DOHH2 (cell line): ENCODE measurements around the gene HK1.

ENCODE experiments used
- H3F3A ChIP-seq: fragments of 200-600 bp; sonication (generic), shearing (Covaris generic); 2 replicates; pipeline ENCODE4 v1.6.0; 2016; ENCODE audit warnings: antibody characterized with exemption, mild to moderate bottlenecking; ENCODE audit not compliant: control insufficient read depth, insufficient read depth
- H3K27ac ChIP-seq: fragments of 200-600 bp; sonication (generic); 2 replicates; pipeline ENCODE4 v1.5.1; 2014; ENCODE audit warnings: low read depth, mild to moderate bottlenecking, low read length, moderate library complexity
- H3K27me3 ChIP-seq: fragments of 200-600 bp; sonication (generic); 2 replicates; pipeline ENCODE4 v1.6.1; 2014; ENCODE audit warnings: mild to moderate bottlenecking, low read length, mixed read lengths; ENCODE audit not compliant: control insufficient read depth
- H3K36me3 ChIP-seq: fragments of 200-600 bp; sonication (generic); 2 replicates; pipeline ENCODE4 v1.6.1; 2014; ENCODE audit warnings: mild to moderate bottlenecking, low read length, moderate library complexity, mixed read lengths; ENCODE audit not compliant: control insufficient read depth
- H3K4me1 ChIP-seq: fragments of 200-600 bp; sonication (generic); 2 replicates; pipeline ENCODE4 v1.6.1; 2014; ENCODE audit warnings: mild to moderate bottlenecking, low read length, mixed read lengths; ENCODE audit not compliant: control insufficient read depth
- H3K4me2 ChIP-seq: fragments of 200-600 bp; sonication (generic); 2 replicates; pipeline ENCODE4 v1.6.0; 2014; ENCODE audit warnings: mild to moderate bottlenecking, low read length, moderate library complexity
- H3K4me3 ChIP-seq: fragments of 200-600 bp; sonication (generic); 2 replicates; pipeline ENCODE4 v1.5.1; 2014; ENCODE audit warnings: mild to moderate bottlenecking, low read length, mixed read lengths
- H3K79me2 ChIP-seq: fragments of 200-600 bp; sonication (generic); 2 replicates; pipeline ENCODE4 v1.6.1; 2014; ENCODE audit warnings: mild to moderate bottlenecking, low read length, mixed read lengths; ENCODE audit not compliant: control insufficient read depth
- H3K9me2 ChIP-seq: fragments of 200-600 bp; sonication (generic); replicated peaks from 2 replicates; pipeline ENCODE4 v1.6.1; 2014; ENCODE audit warnings: mild to moderate bottlenecking, low read length, mixed read lengths; ENCODE audit not compliant: control insufficient read depth
- H3K9me3 ChIP-seq: fragments of 200-600 bp; sonication (generic); 2 replicates; pipeline ENCODE4 v1.6.1; 2014; ENCODE audit warnings: antibody characterized with exemption, low read length, mixed read lengths; ENCODE audit not compliant: control insufficient read depth, insufficient read depth
- H4K20me1 ChIP-seq: fragments of 200-600 bp; sonication (generic); 2 replicates; pipeline ENCODE4 v1.6.0; 2014; ENCODE audit warnings: low read depth, mild to moderate bottlenecking, antibody characterized with exemption, low read length, moderate library complexity; ENCODE audit not compliant: control insufficient read depth, insufficient read depth
- EZH2phosphoT487 ChIP-seq: fragments of 200-600 bp; sonication (generic); IDR thresholded peaks from 2 replicates; pipeline ENCODE4 v1.6.1; 2017; ENCODE audit warnings: borderline replicate concordance, mild to moderate bottlenecking, antibody characterized with exemption, low read length, moderate library complexity, mixed read lengths
- TF ChIP-seq, protein P1 (sequence below): fragments of 200-600 bp; sonication (generic); IDR thresholded peaks from one replicate; pipeline ENCODE4 v1.5.1; 2014; ENCODE audit warnings: antibody characterized with exemption, mild to moderate bottlenecking, low read depth, low read length; ENCODE audit not compliant: poor library complexity, severe bottlenecking

The HK1 gene

DNA sequence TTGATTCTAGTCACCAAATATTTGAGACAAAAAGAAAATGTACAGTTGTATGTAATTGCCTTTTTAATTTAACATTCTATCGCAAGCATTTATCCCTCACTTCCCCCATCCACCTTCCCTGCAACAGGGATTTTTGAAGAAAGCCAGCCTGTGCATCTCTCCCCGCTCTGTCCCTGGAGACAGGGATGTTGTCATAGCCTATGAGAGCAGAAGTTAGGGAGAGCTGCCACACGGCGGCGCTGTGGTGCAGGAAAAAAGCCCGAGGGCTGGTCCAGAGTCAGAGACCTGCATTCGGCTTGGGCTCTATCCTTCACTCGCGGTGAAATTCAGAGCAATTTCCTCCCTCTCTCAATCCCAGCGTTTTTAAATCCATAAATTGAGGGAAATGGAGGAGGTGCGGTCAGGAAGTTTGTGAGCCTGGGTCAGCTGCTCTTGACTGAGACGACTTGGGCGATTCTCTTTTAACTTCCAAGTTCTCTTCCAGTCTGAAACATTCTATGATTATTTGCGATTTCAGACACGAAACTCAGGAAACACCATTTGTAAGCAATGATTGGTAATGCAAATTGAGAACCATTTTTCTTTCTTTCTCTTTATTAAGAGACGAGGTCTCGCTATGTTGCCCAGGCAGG, 40.7 kb upstream of the HK1 start:
- H3K27me3 ChIP-seq, result no peaks in the 10 kb centered on the region
- no peaks in the 10 kb centered on the region for H3K9me3 ChIP-seq
- no peaks in the 10 kb centered on the region for H3K79me2 ChIP-seq
- H3K4me1 ChIP-seq, result no peaks in the 10 kb centered on the region
- no peak overlapping the region for H3K27ac ChIP-seq
- no peak overlapping the region for H3K4me2 ChIP-seq
- H3F3A ChIP-seq, result no peaks in the 10 kb centered on the region
- H3K4me3 ChIP-seq, result no peak overlapping the region
- no peaks in the 10 kb centered on the region for H3K9me2 ChIP-seq
- no peaks in the 10 kb centered on the region for H4K20me1 ChIP-seq
- no peaks in the 10 kb centered on the region for H3K36me3 ChIP-seq
- no peak for TF ChIP-seq EZH2phosphoT487
- TF ChIP-seq, protein P1, sequence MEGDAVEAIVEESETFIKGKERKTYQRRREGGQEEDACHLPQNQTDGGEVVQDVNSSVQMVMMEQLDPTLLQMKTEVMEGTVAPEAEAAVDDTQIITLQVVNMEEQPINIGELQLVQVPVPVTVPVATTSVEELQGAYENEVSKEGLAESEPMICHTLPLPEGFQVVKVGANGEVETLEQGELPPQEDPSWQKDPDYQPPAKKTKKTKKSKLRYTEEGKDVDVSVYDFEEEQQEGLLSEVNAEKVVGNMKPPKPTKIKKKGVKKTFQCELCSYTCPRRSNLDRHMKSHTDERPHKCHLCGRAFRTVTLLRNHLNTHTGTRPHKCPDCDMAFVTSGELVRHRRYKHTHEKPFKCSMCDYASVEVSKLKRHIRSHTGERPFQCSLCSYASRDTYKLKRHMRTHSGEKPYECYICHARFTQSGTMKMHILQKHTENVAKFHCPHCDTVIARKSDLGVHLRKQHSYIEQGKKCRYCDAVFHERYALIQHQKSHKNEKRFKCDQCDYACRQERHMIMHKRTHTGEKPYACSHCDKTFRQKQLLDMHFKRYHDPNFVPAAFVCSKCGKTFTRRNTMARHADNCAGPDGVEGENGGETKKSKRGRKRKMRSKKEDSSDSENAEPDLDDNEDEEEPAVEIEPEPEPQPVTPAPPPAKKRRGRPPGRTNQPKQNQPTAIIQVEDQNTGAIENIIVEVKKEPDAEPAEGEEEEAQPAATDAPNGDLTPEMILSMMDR, result peak; percentile 80

DNA sequence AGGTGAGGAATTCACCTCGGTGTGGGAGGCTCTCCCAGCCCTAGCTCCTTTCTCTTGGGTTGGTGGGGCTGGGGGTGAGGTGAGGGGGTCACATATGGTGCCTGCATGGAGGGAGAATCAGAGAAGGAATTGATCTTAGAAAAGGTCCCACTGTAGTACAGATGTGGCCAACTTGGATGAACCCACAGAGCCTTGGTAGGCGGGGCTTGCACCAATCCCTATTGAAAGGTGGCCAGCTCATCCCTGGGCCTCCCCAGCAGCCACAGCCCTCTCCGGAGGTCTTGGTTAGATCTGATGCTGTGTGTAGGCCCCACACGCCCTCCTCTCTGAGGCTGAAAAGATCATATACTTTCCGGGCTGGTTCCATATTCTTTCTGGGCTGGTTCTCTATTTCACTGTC, 39.2 kb upstream of the HK1 start:
- Histone ChIP-seq H3K36me3 (no peaks in the 10 kb centered on the region), H3K4me3 (no peak overlapping the region), H3K27ac (no peak overlapping the region), H3K27me3 (no peaks in the 10 kb centered on the region), H4K20me1 (no peaks in the 10 kb centered on the region), H3K4me2 (no peak overlapping the region), H3K79me2 (no peaks in the 10 kb centered on the region), H3K9me2 (no peaks in the 10 kb centered on the region), H3K4me1 (no peaks in the 10 kb centered on the region), H3K9me3 (no peaks in the 10 kb centered on the region), H3F3A (no peaks in the 10 kb centered on the region)
- no peak for TF ChIP-seq EZH2phosphoT487
- TF ChIP-seq, protein P1, result no peak

DNA sequence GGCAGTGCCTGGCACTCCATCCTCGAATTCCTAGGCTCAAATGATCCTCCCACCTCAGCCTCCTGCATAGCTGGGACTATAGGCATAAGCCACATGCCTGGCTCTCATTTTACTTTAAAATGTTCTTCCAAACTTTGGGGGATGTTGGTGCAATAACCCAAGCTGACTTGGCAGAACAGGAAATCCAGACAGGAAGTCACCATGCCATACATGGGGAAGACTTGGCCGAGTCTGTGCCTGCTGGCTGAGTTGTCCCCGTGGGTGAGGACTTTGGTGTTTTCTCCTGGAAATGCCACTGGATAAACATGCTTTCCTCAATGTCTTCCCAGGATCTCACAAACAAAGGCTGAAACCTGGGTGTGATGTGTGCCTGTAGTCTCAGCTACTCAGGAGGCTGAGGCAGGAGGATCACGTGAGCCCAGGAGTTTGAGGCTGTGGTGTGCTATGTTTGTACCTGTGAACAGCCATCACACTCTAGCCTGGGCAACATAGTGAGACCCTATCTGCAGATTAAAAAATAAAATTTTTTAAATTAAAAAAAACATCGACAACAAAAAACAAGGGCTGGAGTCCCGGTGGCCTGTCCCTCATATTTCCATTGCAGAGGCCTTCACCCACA, 38.4 kb upstream of the HK1 start:
- H3K4me3 ChIP-seq, result no peak overlapping the region
- TF ChIP-seq, protein P1, result no peak
- TF ChIP-seq EZH2phosphoT487, result no peak
- H3K27ac ChIP-seq, result no peak overlapping the region
- no peaks in the 10 kb centered on the region for H3K9me3 ChIP-seq
- no peaks in the 10 kb centered on the region for H3K27me3 ChIP-seq
- no peaks in the 10 kb centered on the region for H4K20me1 ChIP-seq
- no peaks in the 10 kb centered on the region for H3K36me3 ChIP-seq
- no peaks in the 10 kb centered on the region for H3K9me2 ChIP-seq
- H3K4me1 ChIP-seq, result no peaks in the 10 kb centered on the region
- no peaks in the 10 kb centered on the region for H3K79me2 ChIP-seq
- no peak overlapping the region for H3K4me2 ChIP-seq
- H3F3A ChIP-seq, result no peaks in the 10 kb centered on the region
